Heart left ventricle (tissue), 13 donors: ENCODE measurements around the gene MXD3.

Experiments
- CTCF ChIP-seq, 12 donors: fragments of 200-600 bp; sonication (generic) in 4 of 12; IDR thresholded peaks; one replicate each; pipeline versions ENCODE4 v1.5.0 to v1.8.0; 2018 to 2022; ENCODE audit warnings: antibody characterized with exemption in 12 of 12, mild to moderate bottlenecking in 5 of 12
- POLR2A ChIP-seq, 2 donors: fragments of 450-650 bp; IDR thresholded peaks; one replicate each; pipeline ENCODE4 v1.6.1; 2017; ENCODE audit warnings: antibody characterized with exemption in 2 of 2, mild to moderate bottlenecking in 2 of 2, moderate library complexity in 2 of 2
- donor health status: ischemic (EF 13 %, LVEDD 7.1; RV severe dilation, severe dysfunction).
- donor health status: DM: no; HTN: yes; CAD: no.
- donor health status: DM: no; HTN: no; CAD: no.
- donor health status: ischemic (EF 25% LVEDD 6.9; RV normal size, moderate dysfunction).
- donor health status: ischemic (EF 25% LVEDD 5.7; RV mildly dilated, moderate dysfunction).
- donor health status: ischemic (EF 35%, LVEDD 5.7; RV mildly dilated, moderate dysfunction).
- donor health status: nonischemic (EF 11% LVEDD 7.7; RV severe dilation, severe dysfunction).
- donor health status: DM: yes; HTN: yes; CAD: no.
- donor health status: PGD.
- donor health status: ischemic (EF 29% LVEDD 5.4; RV normal size, mild dysfunction).
- donor health status: nonischemic (EF 23%, LVEDD 6.1; RV moderate dilation, normal function).

- TF ChIP-seq CTCF (IDR thresholded peaks at IDR 0.05): no peak
- no peak for TF ChIP-seq POLR2A (IDR thresholded peaks at IDR 0.05)
Observed at GRCh38 chr5:177270653-177271052, 41.0 kb downstream of the MXD3 start.
